ENCODE results near the gene OCSTAMP.
A peak's percentile ranks its signal among the peaks of the same experiment; 100 is the strongest.

Gene OCSTAMP

GRCh38 chr20:46551522-46552381, 1.3 kb upstream of the OCSTAMP start:
- no peak for DNase-seq

- no peak for DNase-seq
Measured at GRCh38 chr20:46549188-46549972, 1.1 kb downstream of the OCSTAMP start.

- DNase-seq, result no peak
Measured at GRCh38 chr20:46548688-46549087, 1.8 kb downstream of the OCSTAMP start.

- DNase-seq, result no peak
Measured at GRCh38 chr20:46547995-46548394, 2.5 kb downstream of the OCSTAMP start.

GRCh38 chr20:46546936-46547335, 3.5 kb downstream of the OCSTAMP start:
- no peak for DNase-seq

- DNase-seq, result no peak
Measured at GRCh38 chr20:46546298-46546697, 4.2 kb downstream of the OCSTAMP start.

- no peak for DNase-seq
Measured at GRCh38 chr20:46545827-46546138, 4.7 kb downstream of the OCSTAMP start.

- DNase-seq, result no peak
Measured at GRCh38 chr20:46545077-46545826, 5.2 kb downstream of the OCSTAMP start.

GRCh38 chr20:46544576-46544975, 5.9 kb downstream of the OCSTAMP start:
- no peak for DNase-seq

- DNase-seq, result no peak
Measured at GRCh38 chr20:46543959-46544358, 6.5 kb downstream of the OCSTAMP start.

GRCh38 chr20:46543033-46543432, 7.4 kb downstream of the OCSTAMP start:
- DNase-seq, result no peak

GRCh38 chr20:46541229-46541935, 9.1 kb downstream of the OCSTAMP start:
- no peak for DNase-seq

GRCh38 chr20:46539113-46539512, 11.3 kb downstream of the OCSTAMP start:
- no peak for DNase-seq

GRCh38 chr20:46530640-46531039, 19.8 kb downstream of the OCSTAMP start:
- no peak for DNase-seq

GRCh38 chr20:46523696-46524328, 26.6 kb downstream of the OCSTAMP start:
- peak; percentile 13 for DNase-seq

GRCh38 chr20:46523108-46523507, 27.3 kb downstream of the OCSTAMP start:
- DNase-seq, result no peak

GRCh38 chr20:46520976-46521579, 29.4 kb downstream of the OCSTAMP start:
- peak; percentile 47 for DNase-seq

GRCh38 chr20:46520540-46520939, 29.9 kb downstream of the OCSTAMP start:
- no peak for DNase-seq

- no peak for DNase-seq
Measured at GRCh38 chr20:46519471-46520068, 30.9 kb downstream of the OCSTAMP start.

GRCh38 chr20:46512943-46513844, 37.3 kb downstream of the OCSTAMP start, which contains the start of gene ZNF334:
Gene ZNF334, minus strand, starts transcription at chr20:46513559. Its CDS starts 1,457 bp downstream, at chr20:46512102.
- peak; percentile 68 for DNase-seq

All from fibroblast of skin of scalp (primary cell).